SHP77 (cell line): ENCODE measurements around the gene ACE2.
"Not testable (repeated sequence)": the region's sequence is repeated elsewhere in the genome, so short reads cannot be mapped to it uniquely, and the experiment has no call there.

ENCODE experiments used
- DNase-seq, 2 experiments: peaks; one replicate each; lab custom pipeline; 2025; lab: John Stamatoyannopoulos, UW

Gene ACE2

DNA sequence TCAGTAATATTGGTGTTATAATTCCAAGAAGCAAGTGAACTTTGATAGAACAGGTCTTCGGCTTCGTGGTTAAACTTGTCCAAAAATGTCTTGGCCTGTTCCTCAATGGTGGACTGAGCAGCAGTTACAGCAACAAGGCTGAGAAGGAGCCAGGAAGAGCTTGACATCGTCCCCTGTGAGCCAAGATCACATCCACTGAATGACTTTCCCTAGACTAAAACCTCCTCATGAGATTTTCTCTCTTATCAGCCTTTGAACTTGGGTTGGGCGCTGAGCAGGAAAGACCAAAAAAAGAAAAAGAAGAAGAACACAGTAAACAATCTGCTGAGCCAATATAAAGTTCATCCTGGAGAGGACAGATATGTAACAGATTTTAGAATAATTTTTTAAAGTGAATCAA is at the start of gene ACE2:
ACE2 (minus strand) TSS at position 216 of the 400 bp plus-strand sequence; CDS start at position 167, 49 bp downstream.
- DNase-seq = no peak

- not testable (repeated sequence) for DNase-seq
Observed at GRCh38 chrX:15647510-15647909, 46.8 kb upstream of the ACE2 start.

DNA sequence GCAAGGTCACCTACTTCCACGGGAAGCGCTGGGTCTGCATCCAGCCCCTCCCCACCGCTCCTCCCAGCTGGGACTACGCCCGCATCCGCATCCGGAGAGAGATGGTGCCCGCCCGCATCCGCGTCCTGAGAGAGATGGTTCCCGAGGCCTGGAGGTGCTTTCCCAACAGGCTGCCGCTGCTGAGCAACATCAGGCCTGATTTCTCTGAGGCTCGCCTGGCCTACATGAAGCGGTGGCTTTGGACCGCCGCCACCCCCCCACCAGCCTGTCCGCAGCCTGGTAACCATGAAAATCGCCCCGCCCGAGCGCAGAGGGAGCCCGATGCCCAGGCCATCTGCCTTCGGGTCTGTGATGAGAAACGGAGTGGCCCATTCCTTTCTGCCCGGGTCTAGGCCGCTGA is 45.8 kb upstream of the ACE2 start:
- DNase-seq = no peak

GRCh38 chrX:15646031-15646430 is 45.3 kb upstream of the ACE2 start:
- no peak for DNase-seq

DNA sequence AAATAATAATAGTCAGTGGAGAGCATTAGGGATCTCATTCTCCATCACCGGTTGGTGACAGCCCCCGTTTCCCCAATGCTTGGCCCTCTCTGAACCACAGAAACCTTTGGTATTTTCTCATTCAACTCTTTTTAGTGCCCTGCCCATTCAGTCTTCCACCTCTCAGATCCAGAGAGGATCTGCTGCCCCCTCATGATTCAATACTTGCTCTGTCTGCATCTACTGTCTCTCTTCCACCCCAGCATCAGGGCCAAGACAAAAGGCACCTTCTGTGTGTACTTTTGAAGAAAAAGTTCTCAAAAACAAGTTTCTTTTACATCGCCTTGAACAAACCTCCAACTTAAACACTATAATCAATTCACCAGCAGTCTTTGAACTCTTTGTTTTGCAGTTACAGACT is 44.5 kb upstream of the ACE2 start:
- no peak for DNase-seq

DNA sequence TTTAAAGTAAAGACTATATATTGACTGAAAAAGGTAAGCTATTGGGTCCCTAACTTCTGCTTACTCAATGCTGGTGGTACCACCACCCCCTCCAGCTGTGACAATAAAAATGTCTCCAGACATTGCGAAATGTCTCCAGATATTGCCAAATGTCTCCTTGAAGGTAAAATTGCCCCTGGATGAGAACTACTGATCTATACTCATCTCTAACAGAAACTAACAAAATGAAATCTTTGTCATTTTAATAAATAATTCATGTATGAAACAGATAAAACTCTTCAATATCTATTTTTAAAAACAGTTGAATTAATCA is 43.8 kb upstream of the ACE2 start:
- DNase-seq = no peak

DNA sequence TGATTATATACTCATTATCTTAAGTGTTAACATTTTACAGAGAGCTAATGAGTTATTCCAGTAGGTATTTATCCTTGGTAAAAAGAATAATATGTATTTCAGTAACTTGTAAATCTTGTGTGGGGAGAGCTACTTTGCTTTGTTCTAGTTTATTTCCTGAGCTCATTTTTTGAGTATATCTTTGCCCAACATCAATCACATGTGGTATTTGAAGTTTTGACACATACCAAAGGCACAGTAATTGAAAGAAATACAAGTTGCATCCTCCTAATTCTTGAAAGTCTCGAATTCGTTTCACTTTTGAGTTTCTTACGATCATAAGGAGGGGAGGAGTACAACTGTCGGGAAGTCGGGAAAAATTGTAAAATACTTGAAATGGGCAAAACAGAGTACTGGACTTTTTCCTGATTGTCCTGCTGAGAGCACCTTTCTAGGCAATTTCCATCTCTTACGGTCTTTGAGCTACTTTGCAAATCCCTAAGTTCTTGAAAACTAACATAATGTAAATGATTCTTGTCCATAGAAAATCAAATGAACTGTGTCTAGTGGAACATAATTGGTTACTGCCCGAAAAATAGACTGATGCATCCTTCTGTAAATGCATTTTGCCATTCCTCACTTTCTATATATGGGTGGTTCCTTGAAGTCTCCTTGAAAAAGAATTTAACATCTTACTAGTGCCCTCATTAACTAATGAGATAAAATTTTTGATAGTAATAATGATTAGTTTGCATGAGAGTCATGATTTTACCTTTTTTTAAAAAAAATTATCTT is 43.2 kb upstream of the ACE2 start:
- DNase-seq = no peak

DNA sequence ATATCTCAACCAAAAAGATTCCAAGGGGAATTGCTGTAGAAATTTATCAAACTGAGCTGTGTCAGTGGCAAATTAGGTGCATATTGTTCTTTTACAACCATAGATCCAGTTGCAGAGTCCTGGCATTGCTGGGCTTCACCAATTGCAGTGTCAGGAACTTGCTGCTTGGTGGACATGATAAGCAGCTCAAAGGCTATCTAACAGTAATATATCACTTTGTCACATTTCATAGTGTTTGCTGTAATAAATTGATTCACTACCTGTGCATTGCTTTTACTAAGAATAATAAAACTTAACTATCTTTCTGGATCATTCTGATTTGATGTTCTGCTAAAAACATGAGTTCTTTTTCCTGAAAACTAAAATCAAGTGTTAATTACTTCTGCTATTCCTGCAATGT is 30.9 kb upstream of the ACE2 start:
- no peak for DNase-seq

DNA sequence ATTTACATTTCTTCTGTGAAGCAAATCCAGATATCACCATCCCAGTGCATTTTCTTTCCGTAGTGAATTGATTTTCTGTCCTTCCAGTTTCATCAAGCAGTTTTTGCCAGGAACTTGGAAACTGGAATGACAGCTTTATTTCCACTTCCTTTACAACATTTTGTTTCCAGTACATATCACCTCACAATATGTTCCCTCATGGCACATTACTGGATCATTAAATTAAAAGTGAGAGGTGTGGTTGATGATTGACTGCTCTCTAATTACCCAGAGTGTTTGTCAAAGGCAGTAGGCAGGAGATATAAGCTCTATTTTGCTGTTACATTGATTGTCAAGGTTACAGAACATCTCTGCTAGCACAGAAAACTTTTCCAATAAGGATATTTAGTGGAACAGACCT is 22.3 kb upstream of the ACE2 start:
- no peak for DNase-seq

- DNase-seq = no peak
Observed at GRCh38 chrX:15619053-15619755, 18.4 kb upstream of the ACE2 start.

GRCh38 chrX:15617111-15617510 is 16.4 kb upstream of the ACE2 start:
- DNase-seq = no peak

DNA sequence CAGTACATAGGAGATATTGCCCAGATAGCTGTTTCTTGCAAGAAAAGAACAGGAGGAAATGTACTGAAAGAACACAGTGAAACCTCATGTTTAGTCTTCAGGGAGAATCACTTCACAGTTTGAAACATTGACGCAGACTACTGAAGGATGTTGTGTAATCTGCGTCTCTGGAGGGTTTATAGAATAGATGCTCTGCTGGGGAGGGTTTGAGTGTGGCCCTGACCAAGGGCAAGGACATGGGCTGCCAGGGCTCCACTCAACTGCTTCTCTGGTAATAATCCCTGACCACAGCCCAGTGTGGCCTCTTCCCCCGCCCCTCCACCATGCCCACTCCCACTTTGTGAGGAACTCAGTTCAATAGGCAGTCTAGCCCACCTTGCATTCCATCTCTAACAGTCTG is 15.8 kb upstream of the ACE2 start:
- no peak for DNase-seq

GRCh38 chrX:15607067-15607466 is 6.3 kb upstream of the ACE2 start:
- no peak for DNase-seq

DNA sequence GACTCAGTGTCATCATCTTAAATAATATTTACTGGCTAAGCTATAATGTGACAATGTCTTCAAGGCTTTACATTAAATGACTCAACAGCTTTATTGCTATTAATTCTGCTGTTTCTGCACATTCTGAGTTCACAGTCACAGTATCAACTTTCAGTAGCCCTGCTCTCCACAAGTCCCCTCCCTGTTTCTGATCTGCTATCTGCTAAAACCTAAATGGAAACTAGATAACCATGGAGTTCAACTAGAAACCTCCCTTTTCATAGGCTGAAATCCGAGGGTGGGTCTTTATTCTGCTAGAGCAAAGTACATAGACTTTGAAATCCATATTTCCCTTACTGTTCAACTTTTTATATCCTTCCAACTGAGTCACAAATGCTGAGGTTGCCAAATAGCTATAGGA is 5.4 kb upstream of the ACE2 start:
- no peak for DNase-seq

- no peak for DNase-seq
Observed at GRCh38 chrX:15605226-15605625, 4.5 kb upstream of the ACE2 start.

DNA sequence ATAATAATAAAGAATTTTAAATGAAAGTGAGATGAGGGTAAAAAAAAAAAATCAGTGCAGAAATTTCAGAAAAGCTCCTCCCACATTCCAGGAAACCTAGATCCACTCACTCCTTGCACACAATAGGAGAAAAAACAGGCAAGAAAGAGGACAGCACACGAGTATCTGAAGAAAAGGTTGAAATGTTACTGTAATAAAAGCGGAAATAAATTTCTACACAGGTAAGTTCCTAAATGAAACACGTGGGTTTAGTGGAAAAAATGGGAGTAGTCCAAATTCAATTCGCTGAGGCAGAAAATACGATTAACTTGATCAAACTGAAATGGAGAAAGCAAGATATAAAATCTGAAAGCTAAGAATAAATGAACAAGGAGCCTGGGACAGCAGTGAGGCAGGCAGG is 2.0 kb upstream of the ACE2 start:
- DNase-seq = no peak

DNA sequence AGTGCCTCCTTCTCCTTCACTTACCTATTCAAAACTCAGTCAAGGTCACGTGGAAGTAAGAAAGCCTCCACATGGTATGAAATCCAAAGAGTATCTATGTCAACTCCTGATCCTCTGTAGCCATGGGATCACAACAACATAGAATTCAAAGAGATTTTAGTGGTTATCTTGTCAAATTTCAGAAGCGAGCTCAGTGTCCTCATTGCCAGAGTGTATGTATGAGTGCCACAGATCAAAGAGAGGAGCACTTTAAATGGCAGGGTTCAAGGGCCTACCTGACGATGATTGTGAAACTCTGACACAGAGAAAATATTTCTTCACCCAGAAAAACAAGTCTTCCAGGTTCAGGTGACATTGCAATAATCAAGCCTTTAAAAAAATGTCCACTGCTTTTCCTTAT is 1.2 kb upstream of the ACE2 start:
- DNase-seq = no peak

- DNase-seq = no peak
Observed at GRCh38 chrX:15600049-15600448, 711 bp downstream of the ACE2 start.

DNA sequence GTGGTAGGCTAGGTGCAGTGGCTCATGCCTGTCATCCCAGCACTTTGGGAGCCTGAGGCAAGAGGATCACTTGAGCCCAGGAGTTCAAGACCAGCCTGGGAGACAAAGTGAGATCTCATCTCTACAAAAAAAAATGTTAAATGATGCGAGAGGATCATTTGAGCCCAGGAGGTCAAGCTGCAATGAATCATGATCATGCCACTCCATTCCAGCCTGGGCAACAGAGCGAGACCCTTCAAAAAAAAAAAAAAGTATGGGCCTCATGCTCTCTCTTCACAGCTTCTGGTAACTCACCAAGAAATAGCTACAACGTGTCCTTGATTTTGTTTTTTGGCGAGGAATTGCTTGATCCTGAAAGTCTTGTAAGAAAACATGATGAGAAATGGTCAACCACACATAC is 1.3 kb downstream of the ACE2 start:
- DNase-seq = no peak

DNA sequence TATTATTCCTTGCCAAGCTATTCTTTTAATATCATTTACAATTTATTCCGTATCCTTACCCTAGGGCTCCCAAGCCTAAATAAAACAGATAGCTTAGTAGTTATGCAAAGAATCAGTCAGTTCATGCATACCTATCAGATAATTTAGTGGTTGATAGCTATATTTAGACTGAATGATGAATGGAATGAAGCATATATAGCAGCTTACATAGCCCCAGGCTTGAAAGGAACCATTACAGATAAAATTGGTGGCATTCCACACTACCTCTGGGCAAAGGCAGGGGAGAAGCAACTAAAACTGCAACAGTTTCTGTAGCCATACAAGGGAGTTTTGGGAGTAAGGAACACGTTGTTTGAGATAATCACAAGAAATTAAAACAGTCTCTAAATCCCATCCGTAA is 2.7 kb downstream of the ACE2 start:
- no peak for DNase-seq

DNA sequence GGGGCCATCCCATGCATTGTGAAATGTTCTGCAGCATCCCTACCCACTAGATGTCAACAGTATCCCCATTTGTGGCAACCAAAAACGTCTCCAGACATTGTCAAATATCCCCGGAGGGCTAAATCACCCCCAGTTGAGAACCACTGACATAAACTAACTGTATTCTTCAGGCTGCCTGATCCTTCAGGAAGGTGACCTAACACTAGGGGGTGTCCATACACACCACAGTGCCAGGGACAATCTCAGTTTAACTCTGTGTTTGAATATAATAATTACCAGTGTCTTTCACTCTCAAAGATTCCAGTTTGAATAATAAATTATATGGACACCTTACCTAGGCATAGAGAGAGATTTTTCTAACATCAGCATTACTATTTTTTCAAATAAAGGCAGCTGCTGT is 6.4 kb downstream of the ACE2 start:
- DNase-seq = no peak

DNA sequence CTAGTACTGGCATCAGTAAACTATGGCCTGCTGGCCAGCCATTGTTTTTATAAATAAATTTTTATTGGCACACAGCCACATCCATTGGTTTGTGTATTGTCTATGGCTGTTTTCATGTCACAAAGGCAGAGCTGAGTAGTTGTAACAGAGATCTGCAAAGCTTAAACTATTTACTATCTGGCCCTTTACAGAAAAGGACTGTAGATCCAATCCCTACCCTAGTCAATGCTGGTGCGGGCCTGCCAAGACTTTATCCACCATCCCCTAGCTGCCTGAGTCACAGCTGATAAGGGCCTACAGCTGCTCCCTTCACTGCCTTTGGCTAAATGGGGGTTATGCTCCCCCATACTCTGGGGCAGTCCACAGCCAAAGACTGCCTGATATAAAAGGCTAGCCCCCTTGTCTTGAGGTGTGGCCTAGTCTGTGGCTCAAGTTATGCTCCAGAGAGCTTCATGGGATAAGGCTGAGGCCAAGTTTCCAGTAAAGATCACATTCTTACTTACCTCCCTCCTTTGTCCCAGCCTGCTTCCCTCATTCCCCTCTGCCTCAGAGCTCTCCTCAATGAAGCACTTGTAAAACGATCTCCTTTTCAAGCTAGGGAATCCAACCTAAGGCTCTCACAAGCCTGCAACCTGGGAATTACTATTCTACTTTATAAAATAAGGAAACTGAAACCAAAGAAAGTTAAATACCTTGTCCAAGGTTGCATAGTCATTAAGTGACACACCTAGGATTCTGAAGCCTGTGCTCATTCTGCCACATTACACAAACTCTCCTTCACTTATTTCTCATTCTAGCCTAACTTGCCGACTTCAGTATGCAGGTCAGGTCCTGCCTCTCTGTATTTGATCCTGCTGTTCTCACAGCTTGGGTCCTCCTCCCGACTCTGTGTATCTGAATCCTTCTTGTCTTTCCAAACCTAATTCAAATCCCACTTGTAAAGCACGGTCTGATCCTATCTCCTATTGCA is 20.7 kb downstream of the ACE2 start:
- no peak for DNase-seq

DNA sequence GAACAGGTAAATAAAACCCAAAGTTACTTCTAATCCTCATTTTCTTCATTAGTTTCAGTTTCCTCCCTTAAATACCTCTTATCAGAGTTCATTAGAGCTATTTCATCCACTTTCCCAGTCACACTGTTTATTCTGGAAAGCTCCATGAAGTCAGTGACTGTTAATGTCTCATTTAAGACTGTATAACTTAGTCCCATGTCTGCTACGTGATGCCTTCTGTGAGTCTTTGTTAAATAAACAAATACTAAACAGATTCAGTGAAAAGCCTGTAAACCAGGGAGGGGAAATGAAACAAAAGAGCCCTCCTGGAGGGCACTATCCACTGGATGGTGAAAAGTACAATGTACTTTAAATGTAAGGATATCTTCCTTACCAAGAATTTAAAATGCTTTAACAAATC is 24.7 kb downstream of the ACE2 start:
- no peak for DNase-seq
